GM18909 (cell line): ENCODE data around the gene HS3ST5.

Source experiments
- ATAC-seq: cut with Tn5 transposase; IDR thresholded peaks from one replicate; pipeline ENCODE4 v1.9.1; 2021; ENCODE audit warnings: mild to moderate bottlenecking; ENCODE audit not compliant: unreplicated experiment, poor library complexity

The HS3ST5 gene

GRCh38 chr6:114342826-114343781 lies at the start of gene HS3ST5:
Gene HS3ST5 (minus strand): TSS chr6:114343023. CDS start chr6:114062845, 280,178 bp downstream.
- no peak for ATAC-seq

- ATAC-seq = no peak
Measured at GRCh38 chr6:114390176-114390575, 47.4 kb upstream of the HS3ST5 start.

GRCh38 chr6:114389111-114389510 lies 46.3 kb upstream of the HS3ST5 start:
- ATAC-seq = no peak

GRCh38 chr6:114382406-114382805 lies 39.6 kb upstream of the HS3ST5 start:
- no peak for ATAC-seq

- no peak for ATAC-seq
Measured at GRCh38 chr6:114377881-114378280, 35.1 kb upstream of the HS3ST5 start.

- ATAC-seq = no peak
Measured at GRCh38 chr6:114376611-114377175, 33.9 kb upstream of the HS3ST5 start.

GRCh38 chr6:114375541-114376192 lies 32.8 kb upstream of the HS3ST5 start:
- no peak for ATAC-seq

GRCh38 chr6:114367315-114367961 lies 24.6 kb upstream of the HS3ST5 start:
- ATAC-seq = no peak

GRCh38 chr6:114366899-114367298 lies 24.1 kb upstream of the HS3ST5 start:
- no peak for ATAC-seq

- ATAC-seq = no peak
Measured at GRCh38 chr6:114364301-114364700, 21.5 kb upstream of the HS3ST5 start.

- no peak for ATAC-seq
Measured at GRCh38 chr6:114362957-114363356, 20.1 kb upstream of the HS3ST5 start.

GRCh38 chr6:114362396-114362795 lies 19.6 kb upstream of the HS3ST5 start:
- ATAC-seq = no peak

GRCh38 chr6:114361036-114361435 lies 18.2 kb upstream of the HS3ST5 start:
- ATAC-seq = no peak

GRCh38 chr6:114355300-114355699 lies 12.5 kb upstream of the HS3ST5 start:
- no peak for ATAC-seq

GRCh38 chr6:114354482-114354881 lies 11.7 kb upstream of the HS3ST5 start:
- ATAC-seq = no peak

- ATAC-seq = no peak
Measured at GRCh38 chr6:114346451-114346850, 3.6 kb upstream of the HS3ST5 start.

GRCh38 chr6:114344971-114345275 lies 2.1 kb upstream of the HS3ST5 start:
- ATAC-seq = no peak

GRCh38 chr6:114344246-114344970 lies 1.6 kb upstream of the HS3ST5 start:
- ATAC-seq = no peak

GRCh38 chr6:114343782-114344144 lies 940 bp upstream of the HS3ST5 start:
- ATAC-seq = no peak

GRCh38 chr6:114342086-114342825 lies 567 bp downstream of the HS3ST5 start:
- no peak for ATAC-seq
